ENCODE results near the gene MAML1. TPM values are rescaled to one million over a fixed set of nuclear protein-coding genes. Genes with fewer than 3 reads are reported as not detected.

Gene MAML1
- total and polyA plus RNA-seq, 4 donors: 6.7 to 34.5 (median 20.5) TPM

- peaks cover 5 to 44% (median 12%) of the 10 kb centered on the region in 5 donors for H3K4me1 ChIP-seq (ENCODE audit: control insufficient read depth in 5 of 5, insufficient read depth in 5 of 5, low read length in 5 of 5)
- no peak overlapping the region for H3K9ac ChIP-seq (ENCODE audit: insufficient read depth in 1 of 2, low read length in 2 of 2)
- H3K4me3 ChIP-seq: peak overlapping the region; percentile 8
- DNase-seq: peak in 1 of 3 donors; percentile 45
- H3K27me3 ChIP-seq (ENCODE audit: control insufficient read depth in 3 of 3, insufficient read depth in 3 of 3, low read length in 2 of 3): no peaks in the 10 kb centered on the region
- peaks cover 0 to 26% (median 7%) of the 10 kb centered on the region in 4 donors for H3K36me3 ChIP-seq (ENCODE audit: control insufficient read depth in 4 of 4, insufficient read depth in 4 of 4, low read length in 4 of 4)
- 17 to 33% methylated on average over 20 to 26 of the region's 26 CpGs for WGBS, 2 donors
- peak; percentile 11 for ATAC-seq (ENCODE audit: insufficient read depth, low FRiP score)
- H3K27ac ChIP-seq (ENCODE audit: low read depth in 1 of 2, low read length in 1 of 2): peak overlapping the region; percentile 91 to 95
- H3K9me3 ChIP-seq (ENCODE audit: control insufficient read depth in 4 of 4, insufficient read depth in 3 of 4, low read length in 3 of 4): no peaks in the 10 kb centered on the region
- no peak for TF ChIP-seq CTCF (IDR thresholded peaks at IDR 0.05; ENCODE audit: control extremely low read depth, extremely low read depth)
These were observed 86.9 kb downstream of the MAML1 start for GRCh38 chr5:179819296-179820126.

GRCh38 chr5:179820127-179820482 is 87.5 kb downstream of the MAML1 start:
- Histone ChIP-seq H3K9me3 (ENCODE audit: control insufficient read depth in 4 of 4, insufficient read depth in 3 of 4, low read length in 3 of 4) (no peaks in the 10 kb centered on the region), H3K36me3 (ENCODE audit: control insufficient read depth in 4 of 4, insufficient read depth in 4 of 4, low read length in 4 of 4) (peaks cover 5 to 31% (median 13%) of the 10 kb centered on the region in 4 donors), H3K27ac (ENCODE audit: low read depth in 1 of 2, low read length in 1 of 2) (peak overlapping the region; percentile 91 to 95), H3K4me3 (peak overlapping the region; percentile 45), H3K27me3 (ENCODE audit: control insufficient read depth in 3 of 3, insufficient read depth in 3 of 3, low read length in 2 of 3) (no peaks in the 10 kb centered on the region), H3K4me1 (ENCODE audit: control insufficient read depth in 5 of 5, insufficient read depth in 5 of 5, low read length in 5 of 5) (peaks cover 5 to 45% (median 12%) of the 10 kb centered on the region in 5 donors), H3K9ac (ENCODE audit: insufficient read depth in 1 of 2, low read length in 2 of 2) (no peak overlapping the region)
- no peak for TF ChIP-seq CTCF (IDR thresholded peaks at IDR 0.05; ENCODE audit: control extremely low read depth, extremely low read depth)
- no peak for ATAC-seq (ENCODE audit: insufficient read depth, low FRiP score)
- 28 to 46% methylated on average over 12 of the region's 12 CpGs for WGBS, 2 donors
- no peak for DNase-seq

GRCh38 chr5:179820483-179821297 is 88.1 kb downstream of the MAML1 start, which contains the start of gene SQSTM1:
TSS of gene SQSTM1 (plus strand) at chr5:179820905. CDS start at chr5:179820937, 32 bp downstream.
- H3K4me1 ChIP-seq (ENCODE audit: control insufficient read depth in 5 of 5, insufficient read depth in 5 of 5, low read length in 5 of 5): peaks cover 5 to 45% (median 12%) of the 10 kb centered on the region in 5 donors
- H3K36me3 ChIP-seq (ENCODE audit: control insufficient read depth in 4 of 4, insufficient read depth in 4 of 4, low read length in 4 of 4): peaks cover 9 to 35% (median 19%) of the 10 kb centered on the region in 4 donors
- TF ChIP-seq CTCF (IDR thresholded peaks at IDR 0.05; ENCODE audit: control extremely low read depth, extremely low read depth): no peak
- peak within 1 kb of the TSS; percentile 52 to 70 for H3K9ac ChIP-seq (ENCODE audit: insufficient read depth in 1 of 2, low read length in 2 of 2)
- H3K4me3 ChIP-seq: peak within 1 kb of the TSS; percentile 95
- ATAC-seq (ENCODE audit: insufficient read depth, low FRiP score): peak; percentile 71
- 0 to 1% methylated on average over 43 to 81 of the region's 81 CpGs for WGBS, 2 donors
- H3K27me3 ChIP-seq (ENCODE audit: control insufficient read depth in 3 of 3, insufficient read depth in 3 of 3, low read length in 2 of 3): no peaks in the 10 kb centered on the region
- H3K27ac ChIP-seq (ENCODE audit: low read depth in 1 of 2, low read length in 1 of 2): peak within 1 kb of the TSS; percentile 95 to 96
- DNase-seq: peak; percentile 86 to 93 (median 88)
- H3K9me3 ChIP-seq (ENCODE audit: control insufficient read depth in 4 of 4, insufficient read depth in 3 of 4, low read length in 3 of 4): no peaks in the 10 kb centered on the region
